HL-60/S4 treated with phorbol 12-myristate 13-acetate at 8.2 ng/mL for 4 days and 3 days (cell line): ENCODE data around the gene MPZL3.

Experiments used
- in situ Hi-C: fragments of 300-500 bp; cut with MboI; formaldehyde crosslinking; loops from 2 replicates; pipeline ENCODE4 v1.15.0; 2022; ENCODE audit warnings: low sequenced_read_pairs

Gene MPZL3

GRCh38 chr11:118233377-118233776 lies 18.8 kb downstream of the MPZL3 start:
- in situ Hi-C loops: no loop called here

GRCh38 chr11:118232659-118233058 lies 19.5 kb downstream of the MPZL3 start:
- in situ Hi-C loops: no loop called here

GRCh38 chr11:118231461-118231860 lies 20.7 kb downstream of the MPZL3 start:
- in situ Hi-C loops: no loop called here

- in situ Hi-C loops: no loop called here
Measured at GRCh38 chr11:118230088-118230487, 22.1 kb downstream of the MPZL3 start.

GRCh38 chr11:118229274-118229847 lies 22.8 kb downstream of the MPZL3 start:
- in situ Hi-C loops: no loop called here

- in situ Hi-C loops: no loop called here
Measured at GRCh38 chr11:118227865-118228785, 24.0 kb downstream of the MPZL3 start.

- in situ Hi-C loops: no loop called here
Measured at GRCh38 chr11:118226781-118227180, 25.4 kb downstream of the MPZL3 start.

GRCh38 chr11:118226296-118226695 lies 25.9 kb downstream of the MPZL3 start:
- in situ Hi-C loops: no loop called here

GRCh38 chr11:118224511-118225188 lies 27.5 kb downstream of the MPZL3 start, which contains the start of gene JAML:
JAML (minus strand) TSS chr11:118225011; CDS start chr11:118214866, 10,145 bp downstream.
- in situ Hi-C loops: no loop called here

- in situ Hi-C loops: no loop called here
Measured at GRCh38 chr11:118223992-118224391, 28.2 kb downstream of the MPZL3 start.

GRCh38 chr11:118223570-118223969 lies 28.6 kb downstream of the MPZL3 start:
- in situ Hi-C loops: no loop called here

GRCh38 chr11:118222437-118222836 lies 29.7 kb downstream of the MPZL3 start:
- in situ Hi-C loops: no loop called here

GRCh38 chr11:118221419-118221818 lies 30.7 kb downstream of the MPZL3 start:
- in situ Hi-C loops: no loop called here

- in situ Hi-C loops: no loop called here
Measured at GRCh38 chr11:118219732-118220131, 32.4 kb downstream of the MPZL3 start.

GRCh38 chr11:118219244-118219643 lies 32.9 kb downstream of the MPZL3 start:
- in situ Hi-C loops: no loop called here

- in situ Hi-C loops: no loop called here
Measured at GRCh38 chr11:118217575-118217974, 34.6 kb downstream of the MPZL3 start.

- in situ Hi-C loops: no loop called here
Measured at GRCh38 chr11:118216621-118217481, 35.3 kb downstream of the MPZL3 start.

GRCh38 chr11:118215765-118216164 lies 36.4 kb downstream of the MPZL3 start:
- in situ Hi-C loops: no loop called here

GRCh38 chr11:118215262-118215661 lies 36.9 kb downstream of the MPZL3 start:
- in situ Hi-C loops: no loop called here

- in situ Hi-C loops: no loop called here
Measured at GRCh38 chr11:118214210-118214914, 37.8 kb downstream of the MPZL3 start.
